Neural progenitor cell (in vitro differentiated cells): Measurements from ENCODE around the gene RCL1. TPM values are rescaled to one million over a fixed set of nuclear protein-coding genes. Genes with fewer than 3 reads are reported as not detected.

Source experiments
- DNase-seq: peaks from one replicate; pipeline ENCODE4 v3.0.0-alpha.2; 2016; ENCODE audit warnings: low spot score
- H2AFZ ChIP-seq: fragments of 200-600 bp; sonication (generic); replicated peaks from 2 replicates; pipeline ENCODE4 v1.6.1; 2016; ENCODE audit warnings: antibody characterized with exemption
- H3F3A ChIP-seq: fragments of 200-600 bp; sonication (generic); 2 replicates; pipeline ENCODE4 v1.6.1; 2016; ENCODE audit warnings: antibody characterized with exemption, low read depth
- H3K27ac ChIP-seq: fragments of 200-600 bp; sonication (generic); 2 replicates; pipeline ENCODE4 v1.5.1; 2016; ENCODE audit warnings: mild to moderate bottlenecking
- H3K27me3 ChIP-seq: fragments of 200-600 bp; sonication (generic); 2 replicates; pipeline ENCODE4 v1.6.1; 2016; ENCODE audit warnings: mild to moderate bottlenecking, moderate library complexity
- H3K36me3 ChIP-seq: fragments of 200-600 bp; sonication (generic); 2 replicates; pipeline ENCODE4 v1.5.1; 2016
- H3K4me1 ChIP-seq: fragments of 200-600 bp; sonication (generic); 2 replicates; pipeline ENCODE4 v1.6.1; 2016; ENCODE audit warnings: mixed run types
- H3K4me2 ChIP-seq: fragments of 200-600 bp; sonication (generic); 2 replicates; pipeline ENCODE4 v1.6.1; 2016
- H3K4me3 ChIP-seq: fragments of 200-600 bp; sonication (generic); 2 replicates; pipeline ENCODE4 v1.5.1; 2016
- H3K79me2 ChIP-seq: fragments of 200-600 bp; sonication (generic); 2 replicates; pipeline ENCODE4 v1.6.1; 2016; ENCODE audit warnings: low read depth
- H3K9ac ChIP-seq: fragments of 200-600 bp; sonication (generic); 2 replicates; pipeline ENCODE4 v1.6.1; 2016
- H3K9me3 ChIP-seq: fragments of 200-600 bp; sonication (generic); 2 replicates; pipeline ENCODE4 v1.5.1; 2016; ENCODE audit warnings: low read depth
- H4K20me1 ChIP-seq: fragments of 200-600 bp; sonication (generic); 2 replicates; pipeline ENCODE4 v1.6.1; 2016; ENCODE audit warnings: low read depth
- H3K27ac Mint-ChIP-seq: 3 replicates; pipeline ENCODE4 v1.8.0; 2021; ENCODE audit warnings: mixed read lengths
- H3K27me3 Mint-ChIP-seq: 2 replicates; pipeline ENCODE4 v1.8.0; 2022; ENCODE audit warnings: low read depth, mild to moderate bottlenecking, inconsistent platforms, moderate library complexity, mixed read lengths; ENCODE audit not compliant: insufficient read depth
- H3K36me3 Mint-ChIP-seq: 3 replicates; pipeline ENCODE4 v1.8.0; 2021; ENCODE audit warnings: mixed read lengths
- H3K4me1 Mint-ChIP-seq: 3 replicates; pipeline ENCODE4 v1.8.0; 2021; ENCODE audit warnings: mixed read lengths
- H3K4me3 Mint-ChIP-seq: 3 replicates; pipeline ENCODE4 v1.8.0; 2021; ENCODE audit warnings: mild to moderate bottlenecking, moderate library complexity, mixed read lengths
- H3K9me3 Mint-ChIP-seq: 3 replicates; pipeline ENCODE4 v1.8.0; 2020; ENCODE audit warnings: mixed read lengths
- CTCF ChIP-seq: fragments of 200-600 bp; sonication (generic); IDR thresholded peaks from 2 replicates; pipeline ENCODE4 v1.5.1; 2017; ENCODE audit warnings: antibody characterized with exemption, mild to moderate bottlenecking
- EZH2 ChIP-seq: fragments of 200-600 bp; sonication (generic); IDR thresholded peaks from 2 replicates; pipeline ENCODE4 v1.6.1; 2017; ENCODE audit warnings: antibody characterized with exemption, mild to moderate bottlenecking, moderate library complexity
- EZH2phosphoT487 ChIP-seq: fragments of 200-600 bp; sonication (generic); IDR thresholded peaks from 2 replicates; pipeline ENCODE4 v1.6.1; 2017; ENCODE audit warnings: antibody characterized with exemption
- total RNA-seq: library from RNA; depleted of rRNA; stranded (reverse); fragments of >200 nt; gene quantifications from 2 replicates; pipeline ENCODE4 v1.2.3, GENCODE V29; 2015; ENCODE audit warnings: low replicate concordance

The RCL1 gene
- total RNA-seq, 1 donor from 2014 or later, result 17.9 TPM

- Mint-ChIP-seq H3K4me3 (no peak overlapping the region), H3K4me1 (peaks cover 22% of the 10 kb centered on the region), H3K9me3 (no peaks in the 10 kb centered on the region), H3K27ac (peak overlapping the region; percentile 96), H3K27me3 (peaks cover 6% of the 10 kb centered on the region), H3K36me3 (peaks cover 12% of the 10 kb centered on the region)
- peak overlapping the region; percentile 13 for H3K4me2 ChIP-seq
- H3K27ac ChIP-seq, result peak overlapping the region; percentile 46
- H3K4me1 ChIP-seq, result peaks cover 16% of the 10 kb centered on the region
- no peaks in the 10 kb centered on the region for H3K79me2 ChIP-seq
- H3F3A ChIP-seq, result no peaks in the 10 kb centered on the region
- H2AFZ ChIP-seq, result no peak overlapping the region
- no peak overlapping the region for H3K9ac ChIP-seq
- H4K20me1 ChIP-seq, result no peaks in the 10 kb centered on the region
- no peak overlapping the region for H3K4me3 ChIP-seq
- no peaks in the 10 kb centered on the region for H3K9me3 ChIP-seq
- no peaks in the 10 kb centered on the region for H3K36me3 ChIP-seq
- no peak for DNase-seq
- no peaks in the 10 kb centered on the region for H3K27me3 ChIP-seq
- TF ChIP-seq EZH2, result no peak
- no peak for TF ChIP-seq EZH2phosphoT487
- no peak for TF ChIP-seq CTCF
Measured at GRCh38 chr9:4864234-4864661, 71.5 kb downstream of the RCL1 start.

GRCh38 chr9:4864698-4865097 lies 72.0 kb downstream of the RCL1 start:
- H4K20me1 ChIP-seq, result no peaks in the 10 kb centered on the region
- H3K27ac ChIP-seq, result peak overlapping the region; percentile 46
- peaks cover 12% of the 10 kb centered on the region for H3K36me3 Mint-ChIP-seq
- H3K4me1 Mint-ChIP-seq, result peaks cover 22% of the 10 kb centered on the region
- no peaks in the 10 kb centered on the region for H3F3A ChIP-seq
- no peaks in the 10 kb centered on the region for H3K9me3 Mint-ChIP-seq
- peaks cover 6% of the 10 kb centered on the region for H3K27me3 Mint-ChIP-seq
- TF ChIP-seq CTCF (no peak), EZH2 (no peak), EZH2phosphoT487 (no peak)
- H2AFZ ChIP-seq, result no peak overlapping the region
- H3K36me3 ChIP-seq, result no peaks in the 10 kb centered on the region
- H3K4me3 ChIP-seq, result no peak overlapping the region
- H3K27ac Mint-ChIP-seq, result peak overlapping the region; percentile 96
- no peaks in the 10 kb centered on the region for H3K79me2 ChIP-seq
- H3K4me1 ChIP-seq, result peaks cover 16% of the 10 kb centered on the region
- no peak overlapping the region for H3K9ac ChIP-seq
- H3K27me3 ChIP-seq, result no peaks in the 10 kb centered on the region
- no peaks in the 10 kb centered on the region for H3K9me3 ChIP-seq
- H3K4me3 Mint-ChIP-seq, result no peak overlapping the region
- no peak for DNase-seq
- peak overlapping the region; percentile 13 for H3K4me2 ChIP-seq

GRCh38 chr9:4865681-4866080 lies 72.9 kb downstream of the RCL1 start:
- Mint-ChIP-seq H3K36me3 (peaks cover 9% of the 10 kb centered on the region), H3K27ac (peak overlapping the region; percentile 58), H3K9me3 (no peaks in the 10 kb centered on the region), H3K4me1 (peaks cover 22% of the 10 kb centered on the region), H3K27me3 (peaks cover 6% of the 10 kb centered on the region), H3K4me3 (no peak overlapping the region)
- no peak overlapping the region for H3K27ac ChIP-seq
- no peak for DNase-seq
- H3F3A ChIP-seq, result no peaks in the 10 kb centered on the region
- no peak overlapping the region for H2AFZ ChIP-seq
- peaks cover 16% of the 10 kb centered on the region for H3K4me1 ChIP-seq
- H3K9me3 ChIP-seq, result no peaks in the 10 kb centered on the region
- no peaks in the 10 kb centered on the region for H3K27me3 ChIP-seq
- H3K36me3 ChIP-seq, result no peaks in the 10 kb centered on the region
- H3K79me2 ChIP-seq, result no peaks in the 10 kb centered on the region
- TF ChIP-seq EZH2 (no peak), EZH2phosphoT487 (no peak), CTCF (no peak)
- H4K20me1 ChIP-seq, result no peaks in the 10 kb centered on the region
- H3K4me3 ChIP-seq, result no peak overlapping the region
- H3K9ac ChIP-seq, result no peak overlapping the region
- H3K4me2 ChIP-seq, result no peak overlapping the region
